ENCODE results near the gene CERS4. TPM values are rescaled to one million over a fixed set of nuclear protein-coding genes. Genes with fewer than 3 reads are reported as not detected.
"Not testable (repeated sequence)": the region's sequence is repeated elsewhere in the genome, so short reads cannot be mapped to it uniquely, and the experiment has no call there.

The CERS4 gene
- total and polyA plus RNA-seq, 2 donors (not counting 1 experiment from before 2014, with no cell fraction given) = 104 to 125 TPM

DNA sequence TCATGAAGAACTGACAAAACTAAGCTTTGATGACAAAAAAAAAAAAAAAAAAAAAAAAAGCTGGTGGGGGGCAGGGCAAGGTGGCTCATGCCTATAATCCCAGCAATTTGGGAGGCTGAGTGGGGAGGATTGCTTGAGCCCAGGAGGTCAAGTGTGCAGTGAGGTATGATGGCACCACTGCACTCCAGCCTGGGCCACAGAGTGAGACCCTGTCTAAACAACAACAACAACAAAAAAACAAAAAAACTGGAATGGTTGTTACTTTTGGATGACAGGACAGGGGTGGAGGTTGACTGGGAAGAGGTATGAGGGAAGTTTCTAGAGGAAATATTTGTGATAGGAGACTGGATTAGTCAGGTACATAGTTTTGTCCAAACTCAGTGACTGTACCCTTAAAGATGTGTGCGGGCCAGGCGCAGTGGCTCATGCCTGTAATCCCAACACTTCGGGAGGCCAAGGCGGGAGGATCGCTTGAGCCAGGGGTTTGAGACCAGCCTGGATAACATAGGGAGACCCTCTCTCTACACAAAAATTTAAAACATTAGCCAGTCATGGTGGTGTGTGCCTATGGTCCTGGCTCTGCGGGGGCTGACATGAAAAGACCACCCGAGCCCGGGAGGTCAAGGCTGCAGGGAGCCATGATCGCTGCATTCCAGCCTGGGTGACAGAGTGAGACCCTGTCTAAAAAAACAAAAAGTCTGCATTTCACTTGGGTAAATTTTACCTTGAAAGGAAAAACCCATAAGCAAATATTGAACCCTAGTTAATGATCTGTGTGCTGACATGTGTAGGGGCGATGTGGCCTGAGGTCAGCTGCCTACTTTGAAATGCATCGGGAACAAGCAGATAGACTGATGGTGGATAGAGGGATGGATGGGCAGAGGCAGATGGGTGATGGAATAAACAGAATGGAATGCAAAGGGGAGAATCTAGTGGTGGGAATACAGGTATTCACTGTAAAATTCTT lies 37.0 kb downstream of the CERS4 start:
- Histone ChIP-seq H3K27ac (ENCODE audit: low read length in 2 of 2) (no peak overlapping the region), H3K4me1 (ENCODE audit: control insufficient read depth in 2 of 2, insufficient read depth in 2 of 2, low read length in 2 of 2) (peaks cover 6 to 7% of the 10 kb centered on the region in 2 donors), H4K20me1 (ENCODE audit: control insufficient read depth, insufficient read depth, low read length, poor library complexity, severe bottlenecking) (peaks cover 16% of the 10 kb centered on the region), H3K4me2 (replicated peaks; ENCODE audit: low read depth, low read length, poor library complexity, severe bottlenecking) (no peak overlapping the region), H3K27me3 (replicated peaks in 1 of 4; ENCODE audit: control extremely low read depth in 1 of 4, control insufficient read depth in 3 of 4, insufficient read depth in 4 of 4, low read length in 3 of 4) (no peaks in the 10 kb centered on the region), H3K36me3 (replicated peaks in 1 of 2; ENCODE audit: control extremely low read depth in 1 of 2, control insufficient read depth in 1 of 2, extremely low read depth in 1 of 2, insufficient read depth in 2 of 2, low read length in 1 of 2) (peaks cover 0 to 13% of the 10 kb centered on the region in 2 experiments), H3K79me2 (ENCODE audit: control insufficient read depth, insufficient read depth, low read length) (peaks cover 36% of the 10 kb centered on the region), H3K9me3 (ENCODE audit: control extremely low read depth in 1 of 3, control insufficient read depth in 2 of 3, insufficient read depth in 1 of 3, low read length in 2 of 3) (peaks cover 0 to 11% (median 7%) of the 10 kb centered on the region in 3 donors), H3K9ac (ENCODE audit: low read length) (no peak overlapping the region), H2AFZ (ENCODE audit: insufficient read depth, low read depth, low read length, poor library complexity, severe bottlenecking) (no peak overlapping the region), H3K4me3 (ENCODE audit: control extremely low read depth in 1 of 5, extremely low read depth in 1 of 5, insufficient read depth in 1 of 5, low read depth in 2 of 5, low read length in 4 of 5) (no peak overlapping the region)
- DNase-seq = no peak
- Mint-ChIP-seq H3K4me1 (peaks cover 30% of the 10 kb centered on the region), H3K4me3 (no peak overlapping the region), H3K27ac (no peak overlapping the region), H3K27me3 (no peaks in the 10 kb centered on the region), H3K9me3 (ENCODE audit: insufficient read depth) (no peaks in the 10 kb centered on the region)
- intact Hi-C loops (cut with micrococcal nuclease) = no loop called here
- CTCF ChIA-PET = interaction anchor here (1.3 to 1.5 kb wide), 3 partner anchors 17 to 88 kb away, joined by 3 to 6 read pairs (median 6); no protein-coding TSS in a partner anchor
- WGBS (ENCODE audit: insufficient coverage) = 99% methylated on average over 9 of the region's 11 CpGs
- ATAC-seq (ENCODE audit: low read depth) = no peak
- POLR2A ChIA-PET = interaction anchor here (0.7 kb wide), 1 partner anchor 229 kb away, joined by 3 read pairs; no protein-coding TSS in a partner anchor
- no peak for TF ChIP-seq EZH2 (IDR thresholded peaks at IDR 0.05; ENCODE audit: borderline replicate concordance, insufficient read depth, low read depth, low read length, poor library complexity, severe bottlenecking)
- TF ChIP-seq, protein P1, sequence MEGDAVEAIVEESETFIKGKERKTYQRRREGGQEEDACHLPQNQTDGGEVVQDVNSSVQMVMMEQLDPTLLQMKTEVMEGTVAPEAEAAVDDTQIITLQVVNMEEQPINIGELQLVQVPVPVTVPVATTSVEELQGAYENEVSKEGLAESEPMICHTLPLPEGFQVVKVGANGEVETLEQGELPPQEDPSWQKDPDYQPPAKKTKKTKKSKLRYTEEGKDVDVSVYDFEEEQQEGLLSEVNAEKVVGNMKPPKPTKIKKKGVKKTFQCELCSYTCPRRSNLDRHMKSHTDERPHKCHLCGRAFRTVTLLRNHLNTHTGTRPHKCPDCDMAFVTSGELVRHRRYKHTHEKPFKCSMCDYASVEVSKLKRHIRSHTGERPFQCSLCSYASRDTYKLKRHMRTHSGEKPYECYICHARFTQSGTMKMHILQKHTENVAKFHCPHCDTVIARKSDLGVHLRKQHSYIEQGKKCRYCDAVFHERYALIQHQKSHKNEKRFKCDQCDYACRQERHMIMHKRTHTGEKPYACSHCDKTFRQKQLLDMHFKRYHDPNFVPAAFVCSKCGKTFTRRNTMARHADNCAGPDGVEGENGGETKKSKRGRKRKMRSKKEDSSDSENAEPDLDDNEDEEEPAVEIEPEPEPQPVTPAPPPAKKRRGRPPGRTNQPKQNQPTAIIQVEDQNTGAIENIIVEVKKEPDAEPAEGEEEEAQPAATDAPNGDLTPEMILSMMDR (IDR thresholded peaks at IDR 0.05) = no peak

DNA sequence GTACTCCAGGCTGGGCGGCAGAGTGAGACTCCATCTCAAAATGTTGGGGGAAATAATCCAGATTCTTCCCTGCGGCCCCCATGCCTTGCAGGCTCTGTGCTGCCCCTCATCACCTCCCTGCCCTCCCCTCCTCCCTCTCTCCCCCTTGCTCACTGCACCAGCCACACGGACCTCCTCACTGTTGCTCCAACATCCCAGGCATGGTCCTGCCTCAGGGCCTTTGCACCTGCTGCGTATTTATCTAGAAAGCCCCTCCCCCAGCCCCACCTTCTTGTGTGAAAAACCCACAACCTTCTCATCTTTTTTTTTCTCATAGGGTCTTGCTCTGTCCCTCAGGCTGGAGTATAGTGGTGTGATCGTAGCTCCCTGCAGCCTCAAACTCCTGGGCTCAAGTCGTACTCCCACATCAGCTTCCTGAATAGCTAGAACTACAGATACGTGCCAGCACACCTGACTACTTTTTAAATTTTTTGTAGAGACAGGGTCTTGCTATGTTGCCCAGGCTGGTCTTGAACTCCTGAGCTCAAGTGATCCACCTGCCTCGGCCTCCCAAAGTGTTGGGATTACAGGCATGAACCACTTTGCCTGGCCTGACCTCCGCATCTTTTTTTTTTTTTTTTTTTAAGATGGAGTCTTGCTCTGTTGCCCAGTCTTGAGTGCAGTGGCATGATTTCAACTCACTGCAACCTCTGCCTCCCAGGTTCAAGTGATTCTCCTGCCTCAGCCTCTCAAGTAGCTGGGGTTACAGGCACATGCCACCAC lies 38.1 kb downstream of the CERS4 start:
- intact Hi-C loops (cut with micrococcal nuclease); H3K4me1 ChIP-seq (ENCODE audit: control insufficient read depth in 2 of 2, insufficient read depth in 2 of 2, low read length in 2 of 2); H3K27me3 Mint-ChIP-seq; H3K4me3 Mint-ChIP-seq; H2AFZ ChIP-seq (ENCODE audit: insufficient read depth, low read depth, low read length, poor library complexity, severe bottlenecking); H3K9ac ChIP-seq (ENCODE audit: low read length); H3K27ac Mint-ChIP-seq; DNase-seq; POLR2A ChIA-PET; H3K27me3 ChIP-seq (replicated peaks in 1 of 4; ENCODE audit: control extremely low read depth in 1 of 4, control insufficient read depth in 3 of 4, insufficient read depth in 4 of 4, low read length in 3 of 4); H3K4me2 ChIP-seq (replicated peaks; ENCODE audit: low read depth, low read length, poor library complexity, severe bottlenecking); H3K9me3 Mint-ChIP-seq (ENCODE audit: insufficient read depth); ATAC-seq (ENCODE audit: low read depth); H3K27ac ChIP-seq (ENCODE audit: low read length in 2 of 2); H3K4me3 ChIP-seq (ENCODE audit: control extremely low read depth in 1 of 5, extremely low read depth in 1 of 5, insufficient read depth in 1 of 5, low read depth in 2 of 5, low read length in 4 of 5): not testable (repeated sequence)
- CTCF ChIA-PET = interaction anchor here (1.5 kb wide), 1 partner anchor 89 kb away, joined by 6 read pairs; no protein-coding TSS in a partner anchor
- 90% methylated on average over 6 of the region's 9 CpGs for WGBS (ENCODE audit: insufficient coverage)
- peaks cover 30% of the 10 kb centered on the region for H3K79me2 ChIP-seq (ENCODE audit: control insufficient read depth, insufficient read depth, low read length)
- H4K20me1 ChIP-seq (ENCODE audit: control insufficient read depth, insufficient read depth, low read length, poor library complexity, severe bottlenecking) = peaks cover 11% of the 10 kb centered on the region
- H3K9me3 ChIP-seq (ENCODE audit: control extremely low read depth in 1 of 3, control insufficient read depth in 2 of 3, insufficient read depth in 1 of 3, low read length in 2 of 3) = peaks cover 0 to 11% (median 7%) of the 10 kb centered on the region in 3 donors
- peaks cover 0 to 13% of the 10 kb centered on the region in 2 experiments for H3K36me3 ChIP-seq (replicated peaks in 1 of 2; ENCODE audit: control extremely low read depth in 1 of 2, control insufficient read depth in 1 of 2, extremely low read depth in 1 of 2, insufficient read depth in 2 of 2, low read length in 1 of 2)
- peaks cover 20% of the 10 kb centered on the region for H3K4me1 Mint-ChIP-seq
